Smooth muscle cell (in vitro differentiated cells): ENCODE measurements around the gene TBC1D5. TPM values are rescaled to one million over a fixed set of nuclear protein-coding genes. Genes with fewer than 3 reads are reported as not detected.

ENCODE experiments used
- DNase-seq: peaks from one replicate; lab custom pipeline; 2025; ENCODE audit not compliant: unreplicated experiment; lab: John Stamatoyannopoulos, UW
- H2AFZ ChIP-seq: fragments of 200-600 bp; sonication (generic); 2 replicates; pipeline ENCODE4 v1.6.0; 2016; ENCODE audit warnings: antibody characterized with exemption, low read depth, mild to moderate bottlenecking
- H3F3A ChIP-seq: fragments of 200-600 bp; sonication (generic); 2 replicates; pipeline ENCODE4 v1.6.0; 2017; ENCODE audit warnings: antibody characterized with exemption, low read depth
- H3K27ac ChIP-seq: fragments of 200-600 bp; sonication (generic); 2 replicates; pipeline ENCODE4 v1.5.1; 2016; ENCODE audit warnings: low read depth, mild to moderate bottlenecking
- H3K27me3 ChIP-seq: fragments of 200-600 bp; sonication (generic); 2 replicates; pipeline ENCODE4 v1.6.1; 2016; ENCODE audit warnings: low read depth, mild to moderate bottlenecking
- H3K36me3 ChIP-seq: fragments of 200-600 bp; sonication (generic); 2 replicates; pipeline ENCODE4 v1.5.1; 2016; ENCODE audit warnings: low read depth
- H3K4me1 ChIP-seq: fragments of 200-600 bp; sonication (generic); 2 replicates; pipeline ENCODE4 v1.5.1; 2016; ENCODE audit warnings: low read depth
- H3K4me2 ChIP-seq: fragments of 200-600 bp; sonication (generic); 2 replicates; pipeline ENCODE4 v1.6.0; 2016; ENCODE audit warnings: mild to moderate bottlenecking
- H3K4me3 ChIP-seq: fragments of 200-600 bp; sonication (generic); 2 replicates; pipeline ENCODE4 v1.5.1; 2016; ENCODE audit warnings: mild to moderate bottlenecking
- H3K79me2 ChIP-seq: fragments of 200-600 bp; sonication (generic); 2 replicates; pipeline ENCODE4 v1.6.0; 2016; ENCODE audit warnings: low read depth, mild to moderate bottlenecking
- H3K9ac ChIP-seq: fragments of 200-600 bp; sonication (generic); 2 replicates; pipeline ENCODE4 v1.6.0; 2016; ENCODE audit warnings: low read depth
- H3K9me3 ChIP-seq: fragments of 200-600 bp; sonication (generic); replicated peaks from 2 replicates; pipeline ENCODE4 v1.5.1; 2016; ENCODE audit warnings: low read depth
- H4K20me1 ChIP-seq: fragments of 200-600 bp; sonication (generic); 2 replicates; pipeline ENCODE4 v1.6.0; 2016; ENCODE audit warnings: low read depth
- CTCF ChIP-seq: fragments of 200-600 bp; sonication (generic); IDR thresholded peaks from 2 replicates; pipeline ENCODE4 v1.5.1; 2017; ENCODE audit warnings: borderline replicate concordance, mild to moderate bottlenecking, antibody characterized with exemption; ENCODE audit not compliant: insufficient read depth, poor library complexity, severe bottlenecking
- WGBS: methylation state at CpG from one replicate; pipeline ENCODE4 v1.1.7; 2016; ENCODE audit warnings: low lambda C conversion rate; 5-methylcytosine and 5-hydroxymethylcytosine counted together
- polyA plus RNA-seq: library from polyadenylated mRNA; unstranded; fragments of >200 nt; fragmentation: Nextera tagmentation; extraction: Ambion mirVana; gene quantifications from 2 replicates; pipeline ENCODE4 v1.2.1, GENCODE V29; 2016
- total RNA-seq: library from RNA; depleted of rRNA; stranded (reverse); fragments of >200 nt; gene quantifications from 2 replicates; pipeline ENCODE4 v1.2.3, GENCODE V29; 2014

The TBC1D5 gene
- total and polyA plus RNA-seq, 2 experiments from 2014 or later = 14.6 to 35.3 TPM

GRCh38 chr3:17390785-17391184 lies 351.6 kb downstream of the TBC1D5 start:
- TF ChIP-seq CTCF = no peak
- H3K4me3 ChIP-seq = no peak overlapping the region
- H4K20me1 ChIP-seq = no peaks in the 10 kb centered on the region
- H3K36me3 ChIP-seq = peaks cover 6% of the 10 kb centered on the region
- no peaks in the 10 kb centered on the region for H3K79me2 ChIP-seq
- no peaks in the 10 kb centered on the region for H3F3A ChIP-seq
- H3K27me3 ChIP-seq = no peaks in the 10 kb centered on the region
- no peak for DNase-seq
- H3K9me3 ChIP-seq = peaks cover 3% of the 10 kb centered on the region
- 95% methylated on average over 3 of the region's 3 CpGs for whole genome bisulfite sequencing
- no peak overlapping the region for H2AFZ ChIP-seq
- H3K4me2 ChIP-seq = no peak overlapping the region
- H3K9ac ChIP-seq = no peak overlapping the region
- H3K4me1 ChIP-seq = no peaks in the 10 kb centered on the region
- H3K27ac ChIP-seq = no peak overlapping the region

GRCh38 chr3:17387108-17387507 lies 355.3 kb downstream of the TBC1D5 start:
- no peaks in the 10 kb centered on the region for H3K79me2 ChIP-seq
- 100% methylated on average over 1 of the region's 1 CpG for WGBS
- H3K27ac ChIP-seq = no peak overlapping the region
- no peaks in the 10 kb centered on the region for H4K20me1 ChIP-seq
- no peaks in the 10 kb centered on the region for H3K27me3 ChIP-seq
- TF ChIP-seq CTCF = no peak
- no peak overlapping the region for H2AFZ ChIP-seq
- H3K4me1 ChIP-seq = no peaks in the 10 kb centered on the region
- no peaks in the 10 kb centered on the region for H3K36me3 ChIP-seq
- no peak for DNase-seq
- no peak overlapping the region for H3K4me2 ChIP-seq
- no peaks in the 10 kb centered on the region for H3K9me3 ChIP-seq
- no peak overlapping the region for H3K4me3 ChIP-seq
- no peaks in the 10 kb centered on the region for H3F3A ChIP-seq
- no peak overlapping the region for H3K9ac ChIP-seq

- H3K4me2 ChIP-seq = no peak overlapping the region
These were observed 356.0 kb downstream of the TBC1D5 start for GRCh38 chr3:17386432-17386831.

More at GRCh38 chr3:17386432-17386831, 356.0 kb downstream of the TBC1D5 start:
- H3K9me3 ChIP-seq = no peaks in the 10 kb centered on the region
- H3F3A ChIP-seq = no peaks in the 10 kb centered on the region
- no peaks in the 10 kb centered on the region for H3K36me3 ChIP-seq
- H2AFZ ChIP-seq = no peak overlapping the region
- H3K4me1 ChIP-seq = no peaks in the 10 kb centered on the region
- no peak for TF ChIP-seq CTCF
- H3K27ac ChIP-seq = no peak overlapping the region
- H3K27me3 ChIP-seq = no peaks in the 10 kb centered on the region
- 91% methylated on average over 8 of the region's 8 CpGs for WGBS
- no peak overlapping the region for H3K4me3 ChIP-seq
- H4K20me1 ChIP-seq = no peaks in the 10 kb centered on the region
- no peak overlapping the region for H3K9ac ChIP-seq
- DNase-seq = no peak
- H3K79me2 ChIP-seq = no peaks in the 10 kb centered on the region
